HG03280 (cell line): Measurements from ENCODE around the gene KCTD6.

Source experiments
- ATAC-seq: cut with Tn5 transposase; IDR thresholded peaks from one replicate; pipeline ENCODE4 v1.9.1; 2021; ENCODE audit warnings: mild to moderate bottlenecking, moderate library complexity; ENCODE audit not compliant: unreplicated experiment

The KCTD6 gene

DNA sequence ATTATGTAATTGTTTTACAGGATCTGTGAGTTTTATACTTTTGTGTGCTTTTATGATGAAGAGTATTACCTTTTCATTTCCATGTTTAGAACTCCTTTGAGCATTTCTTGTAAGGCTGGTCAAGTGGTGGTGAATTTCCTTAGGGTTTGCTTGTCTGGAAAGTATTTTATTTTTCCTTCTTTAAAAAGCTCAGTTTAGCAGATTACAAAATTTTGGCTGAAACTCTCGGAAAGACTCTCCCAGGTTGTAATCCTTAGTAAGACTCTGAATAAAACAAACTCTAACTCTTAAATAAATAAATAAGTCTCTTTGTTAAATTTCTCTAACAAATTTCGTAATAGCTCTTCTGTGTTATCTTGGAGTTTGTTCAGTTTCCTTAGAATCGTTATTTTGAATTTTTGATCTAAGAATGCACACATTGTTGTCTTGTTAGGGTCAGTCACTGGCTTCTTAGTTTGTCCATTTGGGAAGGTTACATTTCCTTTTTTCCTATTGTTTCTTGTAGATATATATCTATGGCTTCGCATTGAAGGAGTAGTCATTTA lies 59.8 kb downstream of the KCTD6 start:
- no peak for ATAC-seq
